Brain pericyte (primary cell): ENCODE measurements around the gene RABGAP1.

Experiments used
- DNase-seq: peaks from one replicate; pipeline ENCODE4 v3.0.0-alpha.2; 2012; ENCODE audit warnings: low read depth, low spot score

The RABGAP1 gene

GRCh38 chr9:123111427-123112014 lies 170.7 kb downstream of the RABGAP1 start:
- no peak for DNase-seq

- DNase-seq, result no peak
Measured at GRCh38 chr9:123112015-123112975, 171.5 kb downstream of the RABGAP1 start.

GRCh38 chr9:123113185-123113584 lies 172.4 kb downstream of the RABGAP1 start:
- no peak for DNase-seq

GRCh38 chr9:123115146-123115913 lies 174.5 kb downstream of the RABGAP1 start:
- DNase-seq, result no peak

- no peak for DNase-seq
Measured at GRCh38 chr9:123116036-123116435, 175.2 kb downstream of the RABGAP1 start.

- DNase-seq, result no peak
Measured at GRCh38 chr9:123119566-123119965, 178.7 kb downstream of the RABGAP1 start.

GRCh38 chr9:123120131-123120530 lies 179.3 kb downstream of the RABGAP1 start:
- no peak for DNase-seq

GRCh38 chr9:123120953-123121352 lies 180.1 kb downstream of the RABGAP1 start:
- no peak for DNase-seq

- no peak for DNase-seq
Measured at GRCh38 chr9:123121457-123121856, 180.6 kb downstream of the RABGAP1 start.

GRCh38 chr9:123127512-123128075 lies 186.8 kb downstream of the RABGAP1 start:
- DNase-seq, result no peak

GRCh38 chr9:123128591-123128990 lies 187.8 kb downstream of the RABGAP1 start:
- no peak for DNase-seq

- DNase-seq, result no peak
Measured at GRCh38 chr9:123129423-123129822, 188.6 kb downstream of the RABGAP1 start.

- DNase-seq, result no peak
Measured at GRCh38 chr9:123131258-123131657, 190.4 kb downstream of the RABGAP1 start.

- DNase-seq, result no peak
Measured at GRCh38 chr9:123131993-123132392, 191.2 kb downstream of the RABGAP1 start.

- DNase-seq, result no peak
Measured at GRCh38 chr9:123132696-123133095, 191.9 kb downstream of the RABGAP1 start.

- no peak for DNase-seq
Measured at GRCh38 chr9:123135430-123135829, 194.6 kb downstream of the RABGAP1 start.

- no peak for DNase-seq
Measured at GRCh38 chr9:123138163-123138562, 197.3 kb downstream of the RABGAP1 start.

- DNase-seq, result no peak
Measured at GRCh38 chr9:123149067-123149466, 208.2 kb downstream of the RABGAP1 start.

- no peak for DNase-seq
Measured at GRCh38 chr9:123150708-123151503, 210.1 kb downstream of the RABGAP1 start.
